NCI-H2081 treated with DMSO at 0.1 percent for 48 hours (cell line): Measurements from ENCODE around the gene TPRKB.
"Not testable (repeated sequence)": the region's sequence is repeated elsewhere in the genome, so short reads cannot be mapped to it uniquely, and the experiment has no call there.

Source experiments
- DNase-seq: peaks from one replicate; lab custom pipeline; 2025; lab: John Stamatoyannopoulos, UW

The TPRKB gene

GRCh38 chr2:73736855-73737779 is at the start of gene TPRKB:
Gene TPRKB (minus strand): TSS chr2:73737345. CDS start chr2:73734569, 2,776 bp downstream.
- DNase-seq, result peak; percentile 92

GRCh38 chr2:73783883-73784282 is 46.7 kb upstream of the TPRKB start, which contains the start of gene C2orf78:
Gene C2orf78 (plus strand): TSS chr2:73784183. CDS start chr2:73784310, 127 bp downstream.
- DNase-seq, result not testable (repeated sequence)

GRCh38 chr2:73783402-73783801 is 46.3 kb upstream of the TPRKB start:
- DNase-seq, result not testable (repeated sequence)

GRCh38 chr2:73780237-73780582 is 43.1 kb upstream of the TPRKB start:
- no peak for DNase-seq

GRCh38 chr2:73779467-73780236 is 42.5 kb upstream of the TPRKB start, which contains the start of gene DUSP11:
Gene DUSP11 (minus strand): TSS chr2:73780103. CDS start chr2:73779974, 129 bp downstream.
- DNase-seq, result peak; percentile 76

- not testable (repeated sequence) for DNase-seq
These were observed 41.8 kb upstream of the TPRKB start for GRCh38 chr2:73778867-73779466.

GRCh38 chr2:73776869-73777519 is 39.8 kb upstream of the TPRKB start:
- no peak for DNase-seq

- DNase-seq, result no peak
These were observed 39.2 kb upstream of the TPRKB start for GRCh38 chr2:73776381-73776780.

- no peak for DNase-seq
These were observed 35.7 kb upstream of the TPRKB start for GRCh38 chr2:73772819-73773218.

GRCh38 chr2:73770725-73771124 is 33.6 kb upstream of the TPRKB start:
- no peak for DNase-seq

- no peak for DNase-seq
These were observed 29.8 kb upstream of the TPRKB start for GRCh38 chr2:73766994-73767393.

- DNase-seq, result no peak
These were observed 29.2 kb upstream of the TPRKB start for GRCh38 chr2:73766349-73766748.

- no peak for DNase-seq
These were observed 27.8 kb upstream of the TPRKB start for GRCh38 chr2:73764945-73765344.

- DNase-seq, result no peak
These were observed 25.4 kb upstream of the TPRKB start for GRCh38 chr2:73762571-73762970.

- DNase-seq, result no peak
These were observed 22.8 kb upstream of the TPRKB start for GRCh38 chr2:73759904-73760303.

GRCh38 chr2:73759285-73759764 is 22.2 kb upstream of the TPRKB start:
- no peak for DNase-seq

GRCh38 chr2:73754332-73754731 is 17.2 kb upstream of the TPRKB start:
- DNase-seq, result not testable (repeated sequence)

GRCh38 chr2:73749314-73749713 is 12.2 kb upstream of the TPRKB start:
- DNase-seq, result no peak

GRCh38 chr2:73746877-73747208 is 9.7 kb upstream of the TPRKB start:
- DNase-seq, result no peak

- no peak for DNase-seq
These were observed 9.1 kb upstream of the TPRKB start for GRCh38 chr2:73746015-73746876.

GRCh38 chr2:73740767-73741166 is 3.6 kb upstream of the TPRKB start:
- no peak for DNase-seq
